ENCODE results near the gene NR4A2.

NR4A2 gene

DNA sequence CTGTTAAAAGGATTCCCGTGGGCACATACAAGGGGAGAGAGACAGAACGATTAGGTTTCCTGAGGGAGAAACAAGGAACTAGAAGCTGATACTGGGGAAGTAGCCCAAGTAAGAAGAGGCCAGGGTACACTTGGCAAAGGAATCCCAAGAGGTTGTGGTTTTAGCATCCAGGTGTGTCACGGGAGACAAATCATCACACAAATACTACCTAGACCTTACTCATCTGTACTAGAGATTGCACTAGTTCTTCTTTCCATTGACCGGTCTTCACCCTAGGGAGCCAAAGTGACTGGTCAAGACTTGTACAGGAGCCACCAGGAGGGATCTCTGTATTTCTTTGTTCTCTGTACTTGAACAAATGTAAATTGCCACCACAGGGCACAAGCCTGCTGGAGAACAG lies 14.2 kb upstream of the NR4A2 start:
- no peak for TF ChIP-seq JUND (IDR thresholded peaks at IDR 0.05; ENCODE audit: low read depth)
- in situ Hi-C loops (cut with HindIII; ENCODE audit: low pct_unique_long_range_greater_than_20kb, low sequenced_read_pairs) = no loop called here
- no peak for DNase-seq (ENCODE audit: low read depth in 1 of 2, low spot score in 1 of 2)

GRCh38 chr2:156345582-156345981 lies 13.1 kb upstream of the NR4A2 start:
- in situ Hi-C loops (cut with HindIII; ENCODE audit: low pct_unique_long_range_greater_than_20kb, low sequenced_read_pairs) = no loop called here

GRCh38 chr2:156343940-156344301 lies 11.4 kb upstream of the NR4A2 start:
- no peak for TF ChIP-seq JUND (IDR thresholded peaks at IDR 0.05; ENCODE audit: low read depth)
- no peak for DNase-seq (ENCODE audit: low read depth in 1 of 2, low spot score in 1 of 2)
- in situ Hi-C loops (cut with HindIII; ENCODE audit: low pct_unique_long_range_greater_than_20kb, low sequenced_read_pairs) = no loop called here

More at GRCh38 chr2:156345582-156345981, 13.1 kb upstream of the NR4A2 start:
- TF ChIP-seq JUND (IDR thresholded peaks at IDR 0.05; ENCODE audit: low read depth) = no peak
- DNase-seq (ENCODE audit: low read depth in 1 of 2, low spot score in 1 of 2) = no peak

GRCh38 chr2:156343096-156343939 lies 10.8 kb upstream of the NR4A2 start:
- DNase-seq (ENCODE audit: low read depth in 1 of 2, low spot score in 1 of 2) = no peak
- in situ Hi-C loops (cut with HindIII; ENCODE audit: low pct_unique_long_range_greater_than_20kb, low sequenced_read_pairs) = no loop called here
- no peak for TF ChIP-seq JUND (IDR thresholded peaks at IDR 0.05; ENCODE audit: low read depth)

GRCh38 chr2:156342254-156343095 lies 10.0 kb upstream of the NR4A2 start:
- no peak for TF ChIP-seq JUND (IDR thresholded peaks at IDR 0.05; ENCODE audit: low read depth)
- peak; percentile 76 to 93 for DNase-seq (ENCODE audit: low read depth in 1 of 2, low spot score in 1 of 2)
- in situ Hi-C loops (cut with HindIII; ENCODE audit: low pct_unique_long_range_greater_than_20kb, low sequenced_read_pairs) = no loop called here

DNA sequence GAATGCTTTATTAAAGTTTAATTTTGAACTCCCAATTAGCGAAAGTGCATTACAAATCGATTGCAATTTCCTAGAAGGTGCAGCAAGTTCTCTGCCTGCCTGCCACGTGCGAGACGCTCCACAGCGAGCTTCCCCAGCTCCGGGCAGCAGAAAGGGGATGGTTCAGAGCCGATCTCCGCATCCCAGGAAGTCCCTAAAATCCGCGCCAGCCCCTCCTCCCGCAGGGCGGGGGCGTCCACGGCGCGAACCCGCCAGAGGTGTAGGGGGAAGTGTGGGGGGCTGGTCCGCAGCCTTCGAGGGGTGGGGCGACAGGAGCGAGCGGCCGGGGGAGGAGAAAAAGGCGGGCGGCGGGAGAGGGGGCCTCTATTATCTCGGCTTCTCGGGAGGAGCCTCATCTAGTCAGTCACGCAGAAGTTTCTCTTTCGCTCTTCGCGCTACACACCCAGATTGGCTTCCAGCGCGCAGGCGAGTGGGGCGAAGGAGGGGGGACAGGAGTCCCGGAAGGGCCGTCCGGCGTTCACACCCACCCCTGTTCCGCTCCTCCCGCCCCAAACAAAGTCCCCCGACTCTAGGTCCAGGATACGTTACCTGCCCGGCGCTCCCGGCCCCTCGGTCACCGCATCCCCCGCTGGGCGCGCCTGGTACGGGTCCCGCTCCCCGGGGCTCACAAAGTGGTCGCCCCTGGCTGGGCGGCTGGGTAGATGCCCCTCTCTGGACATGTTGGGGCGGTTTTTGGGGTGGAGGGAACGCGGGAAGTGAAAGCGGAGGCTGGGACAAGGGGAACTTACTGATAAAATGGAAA lies 9.1 kb upstream of the NR4A2 start:
- no peak for TF ChIP-seq JUND (IDR thresholded peaks at IDR 0.05; ENCODE audit: low read depth)
- in situ Hi-C loops (cut with HindIII; ENCODE audit: low pct_unique_long_range_greater_than_20kb, low sequenced_read_pairs) = no loop called here
- peak; percentile 65 to 85 for DNase-seq (ENCODE audit: low read depth in 1 of 2, low spot score in 1 of 2)

DNA sequence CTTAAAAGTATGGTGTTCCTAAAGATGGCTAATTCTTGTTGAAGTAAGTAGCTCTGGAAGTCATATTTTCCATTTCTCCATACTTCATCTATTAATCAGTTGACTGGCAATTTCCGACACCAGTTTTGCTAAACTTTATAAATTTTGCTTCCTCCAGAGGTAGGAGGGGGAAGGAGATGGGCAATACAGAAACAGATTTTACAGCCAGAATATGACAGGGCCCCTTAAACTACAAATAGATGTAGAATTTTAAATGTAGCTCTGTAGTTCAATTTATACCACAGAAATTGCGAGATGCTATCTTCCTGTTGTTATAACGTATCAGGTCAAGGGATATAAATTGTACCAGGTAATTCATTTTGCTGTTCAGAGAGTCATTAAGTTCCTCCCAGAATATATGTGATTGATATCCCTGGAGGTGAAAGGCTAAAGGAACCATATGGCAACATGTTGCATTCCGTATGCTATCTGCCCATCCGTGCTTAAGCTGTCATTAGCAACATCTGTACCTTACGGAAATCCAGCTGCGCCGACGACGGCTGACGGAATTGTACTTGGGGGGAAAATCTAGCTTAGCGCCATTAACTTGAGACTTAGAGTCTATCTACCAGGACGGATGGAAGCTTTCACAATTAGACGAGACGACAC lies 8.4 kb upstream of the NR4A2 start:
- TF ChIP-seq JUND (IDR thresholded peaks at IDR 0.05; ENCODE audit: low read depth) = no peak
- DNase-seq (ENCODE audit: low read depth in 1 of 2, low spot score in 1 of 2) = no peak
- in situ Hi-C loops (cut with HindIII; ENCODE audit: low pct_unique_long_range_greater_than_20kb, low sequenced_read_pairs) = no loop called here

GRCh38 chr2:156340377-156340776 lies 7.9 kb upstream of the NR4A2 start:
- no peak for DNase-seq (ENCODE audit: low read depth in 1 of 2, low spot score in 1 of 2)
- in situ Hi-C loops (cut with HindIII; ENCODE audit: low pct_unique_long_range_greater_than_20kb, low sequenced_read_pairs) = no loop called here
- no peak for TF ChIP-seq JUND (IDR thresholded peaks at IDR 0.05; ENCODE audit: low read depth)

GRCh38 chr2:156339865-156340264 lies 7.3 kb upstream of the NR4A2 start:
- no peak for DNase-seq (ENCODE audit: low read depth in 1 of 2, low spot score in 1 of 2)
- TF ChIP-seq JUND (IDR thresholded peaks at IDR 0.05; ENCODE audit: low read depth) = no peak
- in situ Hi-C loops (cut with HindIII; ENCODE audit: low pct_unique_long_range_greater_than_20kb, low sequenced_read_pairs) = no loop called here

- no peak for DNase-seq (ENCODE audit: low read depth in 1 of 2, low spot score in 1 of 2)
- in situ Hi-C loops (cut with HindIII; ENCODE audit: low pct_unique_long_range_greater_than_20kb, low sequenced_read_pairs) = no loop called here
- no peak for TF ChIP-seq JUND (IDR thresholded peaks at IDR 0.05; ENCODE audit: low read depth)
Measured at GRCh38 chr2:156339110-156339847, 6.8 kb upstream of the NR4A2 start.

- in situ Hi-C loops (cut with HindIII; ENCODE audit: low pct_unique_long_range_greater_than_20kb, low sequenced_read_pairs) = no loop called here
- no peak for DNase-seq (ENCODE audit: low read depth in 1 of 2, low spot score in 1 of 2)
- no peak for TF ChIP-seq JUND (IDR thresholded peaks at IDR 0.05; ENCODE audit: low read depth)
Measured at GRCh38 chr2:156338578-156338977, 6.1 kb upstream of the NR4A2 start.
